Measurements from ENCODE around the gene GGA1. TPM values are rescaled to one million over a fixed set of nuclear protein-coding genes. Genes with fewer than 3 reads are reported as not detected.

Gene GGA1
- total and polyA plus RNA-seq, 2 donors (not counting 1 experiment from before 2014, with no cell fraction given): 137 to 154 TPM

GRCh38 chr22:37659066-37659896, 50.6 kb downstream of the GGA1 start:
- Histone ChIP-seq H3K27me3 (replicated peaks in 1 of 4; ENCODE audit: control extremely low read depth in 1 of 4, control insufficient read depth in 3 of 4, insufficient read depth in 4 of 4, low read length in 3 of 4) (no peaks in the 10 kb centered on the region), H3K9me3 (ENCODE audit: control extremely low read depth in 1 of 3, control insufficient read depth in 2 of 3, insufficient read depth in 1 of 3, low read length in 2 of 3) (no peaks in the 10 kb centered on the region), H3K36me3 (replicated peaks in 1 of 2; ENCODE audit: control extremely low read depth in 1 of 2, control insufficient read depth in 1 of 2, extremely low read depth in 1 of 2, insufficient read depth in 2 of 2, low read length in 1 of 2) (peaks cover 0 to 5% of the 10 kb centered on the region in 2 experiments), H4K20me1 (ENCODE audit: control insufficient read depth, insufficient read depth, low read length, poor library complexity, severe bottlenecking) (peaks cover 8% of the 10 kb centered on the region), H3K4me1 (ENCODE audit: control insufficient read depth in 2 of 2, insufficient read depth in 2 of 2, low read length in 2 of 2) (peaks cover 38 to 49% of the 10 kb centered on the region in 2 donors), H3K4me3 (ENCODE audit: control extremely low read depth in 1 of 5, extremely low read depth in 1 of 5, insufficient read depth in 1 of 5, low read depth in 2 of 5, low read length in 4 of 5) (peak overlapping the region; percentile 39 to 71 (median 56)), H3K27ac (ENCODE audit: low read length in 2 of 2) (peak overlapping the region; percentile 48 to 71), H3K4me2 (replicated peaks; ENCODE audit: low read depth, low read length, poor library complexity, severe bottlenecking) (peak overlapping the region; percentile 97), H2AFZ (ENCODE audit: insufficient read depth, low read depth, low read length, poor library complexity, severe bottlenecking) (peak overlapping the region; percentile 66), H3K9ac (ENCODE audit: low read length) (peak overlapping the region; percentile 66), H3K79me2 (ENCODE audit: control insufficient read depth, insufficient read depth, low read length) (peaks cover 45% of the 10 kb centered on the region)
- TF ChIP-seq CTCF (IDR thresholded peaks at IDR 0.05) (no peak), EZH2 (IDR thresholded peaks at IDR 0.05; ENCODE audit: borderline replicate concordance, insufficient read depth, low read depth, low read length, poor library complexity, severe bottlenecking) (no peak)
- intact Hi-C loops (cut with micrococcal nuclease): no loop called here
- no peak for ATAC-seq (ENCODE audit: low read depth)
- H3K4me3 Mint-ChIP-seq: peak overlapping the region; percentile 89
- H3K9me3 Mint-ChIP-seq (ENCODE audit: insufficient read depth): no peaks in the 10 kb centered on the region
- CTCF ChIA-PET: interaction anchor here (1.2 to 22.6 kb wide), 11 partner anchors 9 to 204 kb away, joined by 3 to 462 read pairs (median 13); partner anchors contain the start of genes GGA1, LGALS1 and NOL12
- POLR2A ChIA-PET: interaction anchor here (0.7 to 3.0 kb wide), 9 partner anchors 17 to 51 kb away, joined by 3 to 44 read pairs (median 7); partner anchors contain the start of genes GGA1, LGALS1 and NOL12
- peaks cover 49% of the 10 kb centered on the region for H3K4me1 Mint-ChIP-seq
- WGBS (ENCODE audit: insufficient coverage): 4% methylated on average over 68 of the region's 68 CpGs
- no peaks in the 10 kb centered on the region for H3K27me3 Mint-ChIP-seq
- DNase-seq: peak; percentile 74
- H3K27ac Mint-ChIP-seq: peak overlapping the region; percentile 88

Measured in B cell (primary cell).